Measurements from ENCODE around the gene SERPIND1. TPM values are rescaled to one million over a fixed set of nuclear protein-coding genes. Genes with fewer than 3 reads are reported as not detected.

The SERPIND1 gene
- total and polyA plus RNA-seq, 11 donors, result 0.04 to 0.44 (median 0.15) TPM; not detected in 5

DNA sequence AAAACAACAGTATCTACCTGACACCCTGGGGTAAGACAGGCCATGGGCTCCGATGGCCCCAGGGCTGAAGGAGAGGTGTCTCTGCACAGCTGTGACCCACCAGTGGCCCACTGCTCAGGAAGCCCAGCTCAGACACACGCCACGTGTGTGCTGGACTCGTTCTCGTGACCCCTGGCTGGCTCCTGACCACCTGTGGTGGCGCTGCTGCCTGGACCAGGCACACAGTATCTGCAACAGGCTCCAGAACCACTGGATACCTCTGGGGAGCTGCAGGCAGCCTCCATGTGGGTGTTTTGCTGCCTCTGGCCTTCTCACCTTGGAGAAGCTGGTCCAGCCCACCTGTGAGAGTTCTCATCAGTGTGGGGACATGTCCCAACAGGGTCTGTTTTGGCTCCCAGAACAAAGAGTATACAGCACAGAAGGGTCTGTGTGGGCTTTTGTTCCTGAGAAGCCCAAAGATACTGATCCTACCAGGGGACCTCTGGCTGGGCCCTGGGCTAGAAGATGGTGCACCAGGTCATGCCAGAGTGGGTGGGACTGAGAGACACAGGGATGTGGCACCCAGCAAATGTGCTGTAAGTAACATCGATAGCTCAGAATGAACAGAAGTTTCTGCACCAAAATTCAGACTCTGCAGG lies 21.7 kb upstream of the SERPIND1 start:
- H3K27ac ChIP-seq, result no peak overlapping the region
- no peaks in the 10 kb centered on the region for H3K9me3 ChIP-seq

DNA sequence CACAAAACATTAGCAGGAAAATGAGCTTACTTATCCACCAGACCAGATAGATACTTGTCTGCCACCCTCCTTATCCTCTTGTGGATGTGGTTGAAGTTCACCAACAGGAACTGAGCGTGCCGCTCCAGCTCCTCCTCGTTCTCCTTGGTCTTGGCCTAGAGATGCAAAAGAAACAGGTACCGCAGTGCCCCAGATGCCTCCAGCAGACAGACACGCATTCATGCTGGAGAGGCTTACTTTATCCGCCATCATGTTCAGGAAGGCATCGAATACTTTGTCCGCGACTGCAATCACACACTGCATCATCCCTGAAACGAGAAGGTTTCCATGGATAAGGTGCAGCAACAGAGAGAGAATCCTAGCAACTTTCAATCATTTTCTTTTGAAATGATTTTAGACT lies 21.0 kb upstream of the SERPIND1 start:
- Histone ChIP-seq H3K27me3 (no peaks in the 10 kb centered on the region), H3K36me3 (peaks cover 0 to 81% (median 70%) of the 10 kb centered on the region in 9 donors), H3K4me3 (no peak overlapping the region), H3K27ac (no peak overlapping the region), H3K4me1 (peaks cover 0 to 27% (median 9%) of the 10 kb centered on the region in 12 donors), H3K9me3 (no peaks in the 10 kb centered on the region)
- 91 to 97% (median 93%) methylated on average over 10 of the region's 10 CpGs for WGBS, 4 donors
- DNase-seq (no peak), ATAC-seq (no peak)
- TF ChIP-seq, protein P1, sequence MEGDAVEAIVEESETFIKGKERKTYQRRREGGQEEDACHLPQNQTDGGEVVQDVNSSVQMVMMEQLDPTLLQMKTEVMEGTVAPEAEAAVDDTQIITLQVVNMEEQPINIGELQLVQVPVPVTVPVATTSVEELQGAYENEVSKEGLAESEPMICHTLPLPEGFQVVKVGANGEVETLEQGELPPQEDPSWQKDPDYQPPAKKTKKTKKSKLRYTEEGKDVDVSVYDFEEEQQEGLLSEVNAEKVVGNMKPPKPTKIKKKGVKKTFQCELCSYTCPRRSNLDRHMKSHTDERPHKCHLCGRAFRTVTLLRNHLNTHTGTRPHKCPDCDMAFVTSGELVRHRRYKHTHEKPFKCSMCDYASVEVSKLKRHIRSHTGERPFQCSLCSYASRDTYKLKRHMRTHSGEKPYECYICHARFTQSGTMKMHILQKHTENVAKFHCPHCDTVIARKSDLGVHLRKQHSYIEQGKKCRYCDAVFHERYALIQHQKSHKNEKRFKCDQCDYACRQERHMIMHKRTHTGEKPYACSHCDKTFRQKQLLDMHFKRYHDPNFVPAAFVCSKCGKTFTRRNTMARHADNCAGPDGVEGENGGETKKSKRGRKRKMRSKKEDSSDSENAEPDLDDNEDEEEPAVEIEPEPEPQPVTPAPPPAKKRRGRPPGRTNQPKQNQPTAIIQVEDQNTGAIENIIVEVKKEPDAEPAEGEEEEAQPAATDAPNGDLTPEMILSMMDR (IDR thresholded peaks at IDR 0.05), result no peak
- no peak for TF ChIP-seq POLR2A (IDR thresholded peaks at IDR 0.05)
- intact Hi-C loops (cut with DNase I), result no loop called here

More for the DNA sequence above, 21.7 kb upstream of the SERPIND1 start:
- Histone ChIP-seq H3K36me3 (peaks cover 0 to 81% (median 70%) of the 10 kb centered on the region in 9 donors), H3K4me3 (no peak overlapping the region), H3K27me3 (no peaks in the 10 kb centered on the region), H3K4me1 (peaks cover 0 to 27% (median 9%) of the 10 kb centered on the region in 12 donors)
- intact Hi-C loops (cut with DNase I), result no loop called here
- no peak for TF ChIP-seq POLR2A (IDR thresholded peaks at IDR 0.05)
- TF ChIP-seq, protein P1 (IDR thresholded peaks at IDR 0.05), result no peak
- DNase-seq, result no peak
- ATAC-seq, result no peak
- 96 to 100% (median 97%) methylated on average over 2 to 7 of the region's 7 CpGs for WGBS, 4 donors

DNA sequence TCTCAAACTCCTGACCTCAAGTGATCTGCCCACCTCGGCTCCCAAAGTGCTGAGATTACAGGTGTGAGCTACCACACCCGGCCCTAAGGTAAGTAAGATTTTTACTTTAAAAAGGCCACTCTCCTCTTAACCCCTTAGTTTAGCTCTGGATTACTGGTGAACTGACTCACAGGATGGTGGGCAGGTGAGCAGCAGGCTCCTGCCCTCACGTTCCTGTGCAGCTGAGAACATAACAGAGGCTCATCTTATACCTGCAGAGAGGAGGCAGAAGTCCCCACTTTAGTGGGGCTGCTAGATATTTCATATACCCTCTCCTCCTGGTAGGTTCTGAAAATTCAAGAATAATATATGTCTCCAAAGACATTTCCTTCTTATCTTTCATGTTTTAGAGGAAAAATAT lies 17.1 kb upstream of the SERPIND1 start:
- ATAC-seq (no peak), DNase-seq (no peak)
- 96 to 100% (median 96%) methylated on average over 3 of the region's 3 CpGs for WGBS, 4 donors
- Histone ChIP-seq H3K27ac (no peak overlapping the region), H3K4me1 (no peaks in the 10 kb centered on the region), H3K9me3 (no peaks in the 10 kb centered on the region), H3K4me3 (no peak overlapping the region), H3K36me3 (peaks cover 0 to 81% (median 68%) of the 10 kb centered on the region in 9 donors), H3K27me3 (no peaks in the 10 kb centered on the region)
- no peak for TF ChIP-seq POLR2A (IDR thresholded peaks at IDR 0.05)
- TF ChIP-seq, protein P1 (IDR thresholded peaks at IDR 0.05), result no peak
- intact Hi-C loops (cut with DNase I), result no loop called here

DNA sequence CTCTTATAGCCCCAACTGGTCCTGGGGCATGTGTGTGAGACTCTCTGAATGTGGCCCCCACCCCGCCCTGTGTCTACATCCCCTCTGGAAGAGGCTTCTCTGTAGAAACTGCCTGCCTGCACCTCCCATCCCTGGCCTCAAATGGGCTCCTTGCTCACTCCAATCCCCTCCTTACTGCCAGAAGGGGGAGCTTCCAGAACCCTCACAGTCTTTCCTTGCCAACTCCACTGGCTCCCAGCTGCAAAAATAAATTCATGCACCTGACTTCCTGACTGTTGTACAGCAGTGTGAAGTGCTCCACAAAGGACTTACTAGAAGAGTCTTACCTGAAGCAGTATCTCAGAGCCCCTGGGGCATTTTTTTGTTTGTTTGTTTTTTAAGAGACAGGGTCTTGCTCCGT lies 15.2 kb upstream of the SERPIND1 start:
- 94 to 100% (median 99%) methylated on average over 2 of the region's 2 CpGs for WGBS, 4 donors
- TF ChIP-seq POLR2A (IDR thresholded peaks at IDR 0.05), result no peak
- TF ChIP-seq, protein P1 (IDR thresholded peaks at IDR 0.05), result no peak
- peaks cover 0 to 85% (median 70%) of the 10 kb centered on the region in 9 donors for H3K36me3 ChIP-seq

More for the DNA sequence above, 15.2 kb upstream of the SERPIND1 start:
- no peaks in the 10 kb centered on the region for H3K27me3 ChIP-seq
- H3K27ac ChIP-seq, result no peak overlapping the region
- no peak for DNase-seq
- ATAC-seq, result peak in 1 of 4 donors; percentile 24
- intact Hi-C loops (cut with DNase I), result no loop called here
- H3K4me1 ChIP-seq, result no peaks in the 10 kb centered on the region
- no peaks in the 10 kb centered on the region for H3K9me3 ChIP-seq
- H3K4me3 ChIP-seq, result no peak overlapping the region

All from heart left ventricle (tissue), 16 donors.